H9 (cell line): ENCODE measurements around the gene ORMDL1. TPM values are rescaled to one million over a fixed set of nuclear protein-coding genes. Genes with fewer than 3 reads are reported as not detected.
A peak's percentile ranks its signal among the peaks of the same experiment; 100 is the strongest.

ENCODE experiments used
- DNase-seq: peaks from one replicate; pipeline ENCODE4 v3.0.0-alpha.2; 2017
- H2AFZ ChIP-seq: one replicate; pipeline ENCODE4 v1.6.1; 2013; ENCODE audit warnings: mild to moderate bottlenecking, low read length, control low read depth, moderate library complexity
- H2AK5ac ChIP-seq: 2 replicates; pipeline ENCODE4 v1.6.1; 2013; ENCODE audit warnings: low read length, control low read depth, mixed read lengths; ENCODE audit not compliant: insufficient read length
- H2BK120ac ChIP-seq: one replicate; pipeline ENCODE4 v1.6.1; 2013; ENCODE audit warnings: low read depth, mild to moderate bottlenecking, low read length, control low read depth, inconsistent platforms; ENCODE audit not compliant: poor library complexity, severe bottlenecking
- H2BK12ac ChIP-seq: 2 replicates; pipeline ENCODE4 v1.6.1; 2013; ENCODE audit warnings: low read length, control low read depth, mixed read lengths, low read depth; ENCODE audit not compliant: insufficient read length
- H2BK15ac ChIP-seq: 2 replicates; pipeline ENCODE4 v1.6.1; 2013; ENCODE audit warnings: low read depth, low read length, control low read depth
- H2BK20ac ChIP-seq: one replicate; pipeline ENCODE4 v1.6.1; 2013; ENCODE audit warnings: low read depth, mild to moderate bottlenecking, low read length, control low read depth, inconsistent platforms; ENCODE audit not compliant: poor library complexity, severe bottlenecking
- H2BK5ac ChIP-seq: 2 replicates; pipeline ENCODE4 v1.6.1; 2013; ENCODE audit warnings: low read length, control low read depth, mixed read lengths; ENCODE audit not compliant: insufficient read length
- H3K14ac ChIP-seq: 2 replicates; pipeline ENCODE4 v1.6.1; 2013; ENCODE audit warnings: low read length, control low read depth; ENCODE audit not compliant: insufficient read depth
- H3K18ac ChIP-seq: 2 replicates; pipeline ENCODE4 v1.6.1; 2013; ENCODE audit warnings: low read depth, mild to moderate bottlenecking, mixed read lengths, low read length, control low read depth; ENCODE audit not compliant: insufficient read length
- H3K23ac ChIP-seq: 2 replicates; pipeline ENCODE4 v1.6.1; 2013; ENCODE audit warnings: low read length, control low read depth, mixed read lengths, low read depth; ENCODE audit not compliant: insufficient read length
- H3K23me2 ChIP-seq: 2 replicates; pipeline ENCODE4 v1.6.1; 2013; ENCODE audit warnings: low read depth, mild to moderate bottlenecking, mixed read lengths, low read length, control low read depth; ENCODE audit not compliant: insufficient read length, poor library complexity, severe bottlenecking
- H3K27ac ChIP-seq: 2 replicates; pipeline ENCODE4 v1.5.1; 2013; ENCODE audit warnings: low read length, control low read depth, mixed read lengths, low read depth; ENCODE audit not compliant: insufficient read length
- H3K27me3 ChIP-seq: 2 replicates; pipeline ENCODE4 v1.6.1; 2013; ENCODE audit warnings: low read length, control low read depth, inconsistent platforms; ENCODE audit not compliant: insufficient read depth
- H3K4ac ChIP-seq: 2 replicates; pipeline ENCODE4 v1.6.1; 2013; ENCODE audit warnings: low read depth, mild to moderate bottlenecking, control low read depth, inconsistent platforms, low read length, moderate library complexity
- H3K4me1 ChIP-seq: 2 replicates; pipeline ENCODE4 v1.6.1; 2013; ENCODE audit warnings: low read length, control low read depth, inconsistent platforms; ENCODE audit not compliant: insufficient read depth
- H3K4me2 ChIP-seq: 2 replicates; pipeline ENCODE4 v1.6.1; 2013; ENCODE audit warnings: low read length, control low read depth, mixed read lengths; ENCODE audit not compliant: insufficient read length, insufficient read depth
- H3K56ac ChIP-seq: 2 replicates; pipeline ENCODE4 v1.6.1; 2013; ENCODE audit warnings: low read depth, mild to moderate bottlenecking, mixed read lengths, low read length, control low read depth; ENCODE audit not compliant: insufficient read length
- H3K79me1 ChIP-seq: 2 replicates; pipeline ENCODE4 v1.6.1; 2013; ENCODE audit warnings: low read depth, mild to moderate bottlenecking, moderate library complexity, low read length, control low read depth, inconsistent platforms; ENCODE audit not compliant: insufficient read depth, poor library complexity, severe bottlenecking
- H3K79me2 ChIP-seq: 2 replicates; pipeline ENCODE4 v1.6.1; 2013; ENCODE audit warnings: low read length, control low read depth, inconsistent platforms; ENCODE audit not compliant: insufficient read depth
- H3K9ac ChIP-seq: 2 replicates; pipeline ENCODE4 v1.6.1; 2013; ENCODE audit warnings: low read length, control low read depth, mixed read lengths; ENCODE audit not compliant: insufficient read length; ENCODE audit errors: extremely low read depth
- H3K9me3 ChIP-seq: one replicate; pipeline ENCODE4 v1.6.1; 2013; ENCODE audit warnings: low read depth, low read length, inconsistent platforms; ENCODE audit not compliant: control insufficient read depth
- H3T11ph ChIP-seq: one replicate; pipeline ENCODE4 v1.6.1; 2013; ENCODE audit warnings: mild to moderate bottlenecking, low read length, control low read depth, inconsistent platforms
- H4K20me1 ChIP-seq: one replicate; pipeline ENCODE4 v1.6.1; 2013; ENCODE audit not compliant: control insufficient read depth, insufficient read length, insufficient read depth
- H4K5ac ChIP-seq: 2 replicates; pipeline ENCODE4 v1.6.1; 2013; ENCODE audit warnings: low read depth, mild to moderate bottlenecking, mixed read lengths, low read length, control low read depth; ENCODE audit not compliant: insufficient read length
- H4K8ac ChIP-seq: replicated peaks from 2 replicates; pipeline ENCODE4 v1.6.1; 2013; ENCODE audit warnings: low read length, control low read depth, mixed read lengths, low read depth; ENCODE audit not compliant: insufficient read length
- H4K91ac ChIP-seq: 2 replicates; pipeline ENCODE4 v1.6.1; 2013; ENCODE audit warnings: low read depth, mild to moderate bottlenecking, moderate library complexity, mixed read lengths, low read length, control low read depth; ENCODE audit not compliant: insufficient read length
- H3K27ac Mint-ChIP-seq, 3 experiments: 2 replicates in 2 of 3; 3 replicates in 1 of 3; pipeline ENCODE4 v1.8.0; 2020 to 2021; ENCODE audit warnings: mixed read lengths in 3 of 3, mild to moderate bottlenecking in 1 of 3, moderate library complexity in 1 of 3
- H3K27me3 Mint-ChIP-seq: 2 replicates; pipeline ENCODE4 v1.8.0; 2021; ENCODE audit warnings: low read depth, mild to moderate bottlenecking, moderate library complexity, mixed read lengths
- H3K36me3 Mint-ChIP-seq, 3 experiments: 2 replicates in 2 of 3; 3 replicates in 1 of 3; pipeline ENCODE4 v1.8.0; 2020 to 2021; ENCODE audit warnings: low read depth in 3 of 3, mixed read lengths in 3 of 3; ENCODE audit not compliant: insufficient read depth in 1 of 3
- H3K4me1 Mint-ChIP-seq, 2 experiments: 2 replicates each; pipeline ENCODE4 v1.8.0; 2020; ENCODE audit warnings: mixed read lengths in 2 of 2
- H3K4me3 Mint-ChIP-seq, 2 experiments: 2 replicates in 1 of 2; 3 replicates in 1 of 2; pipeline ENCODE4 v1.8.0; 2020 to 2021; ENCODE audit warnings: mild to moderate bottlenecking in 2 of 2, mixed read lengths in 2 of 2, moderate library complexity in 1 of 2
- H3K9me3 Mint-ChIP-seq, 2 experiments: 2 replicates in 1 of 2; 3 replicates in 1 of 2; pipeline ENCODE4 v1.8.0; 2020; ENCODE audit warnings: mild to moderate bottlenecking in 2 of 2, mixed read lengths in 2 of 2, moderate library complexity in 1 of 2
- CTCF ChIP-seq: fragments of 200-600 bp; sonication (generic); conservative IDR thresholded peaks from 3 replicates; pipeline ENCODE4 v1.8.0; 2021; ENCODE audit warnings: antibody characterized with exemption, mild to moderate bottlenecking
- WGBS: extraction: QIAGEN DNeasy Blood & Tissue Kit; methylation state at CpG from one replicate; pipeline ENCODE4 v1.1.7; 2013; ENCODE audit warnings: missing lambda C conversion rate, low lambda C conversion rate, mixed read lengths; ENCODE audit not compliant: insufficient read length; ENCODE audit errors: extremely low coverage; 5-methylcytosine and 5-hydroxymethylcytosine counted together
- total RNA-seq: library from RNA; stranded (reverse); gene quantifications from 2 replicates; pipeline ENCODE4 v1.2.1, GENCODE V29; 2021

The ORMDL1 gene
- total RNA-seq, 1 experiment from 2014 or later = 59.7 TPM

DNA sequence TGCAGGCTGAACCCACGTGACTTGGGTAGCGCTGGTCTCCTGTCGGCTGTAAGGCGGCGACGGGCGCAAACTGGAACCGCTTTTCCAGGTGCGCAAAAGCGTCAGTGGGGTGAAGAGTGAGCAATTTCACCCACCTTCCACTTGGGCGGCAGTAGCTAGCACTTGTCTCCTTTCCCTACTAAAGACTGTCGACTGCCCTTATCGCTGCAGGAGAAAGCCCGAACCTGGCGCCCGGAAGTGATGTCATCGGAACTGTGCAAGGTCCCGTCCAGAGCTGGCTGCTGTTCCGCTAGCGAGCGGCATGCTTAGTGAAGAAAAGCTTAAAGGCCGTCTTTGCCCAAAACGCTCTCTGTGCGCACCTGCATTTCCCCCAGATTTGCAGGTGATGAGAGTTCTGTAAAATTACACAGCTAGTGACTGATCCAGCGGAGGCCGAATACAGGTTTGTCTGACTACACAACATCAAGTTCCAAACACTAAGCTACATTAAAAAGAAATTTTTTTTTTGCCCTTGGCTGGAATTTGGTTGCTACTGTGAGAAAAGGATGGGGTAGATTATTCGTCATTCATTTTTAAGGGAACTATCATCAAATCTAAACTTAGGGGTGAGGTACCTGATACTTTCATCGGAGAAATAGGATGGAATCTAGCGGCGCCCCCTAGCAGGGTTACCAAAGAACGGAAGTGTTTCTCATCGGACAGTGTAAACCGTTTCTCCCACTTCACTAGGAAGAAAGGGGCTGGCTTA, 21.4 kb downstream of the ORMDL1 start, which contains the start of gene OSGEPL1:
TSS of gene OSGEPL1 (minus strand) at position 242 of the 748 bp plus-strand sequence. CDS start 1,152 bp downstream, outside the sequence.
- Mint-ChIP-seq H3K9me3 (no peaks in the 10 kb centered on the region), H3K36me3 (peaks cover 7 to 14% (median 8%) of the 10 kb centered on the region in 3 experiments; a peak in 6 of 7 replicates), H3K4me1 (peaks cover 4% of the 10 kb centered on the region in 2 experiments; a peak in 3 of 4 replicates), H3K27me3 (no peaks in the 10 kb centered on the region), H3K27ac (peak within 1 kb of the TSS; percentile 97 to 99 (median 99)), H3K4me3 (peak within 1 kb of the TSS; percentile 93 to 96)
- H2BK120ac ChIP-seq = no peak within 1 kb of the TSS
- no peak within 1 kb of the TSS for H3K56ac ChIP-seq
- no CpG with 5 or more reads among the region's 33 CpGs for WGBS
- H2BK15ac ChIP-seq = no peak within 1 kb of the TSS
- H4K5ac ChIP-seq = no peak within 1 kb of the TSS
- H2AK5ac ChIP-seq = no peak within 1 kb of the TSS
- no peak within 1 kb of the TSS for H4K91ac ChIP-seq
- peak; percentile 95 for DNase-seq
- peaks cover 5% of the 10 kb centered on the region for H3K23me2 ChIP-seq
- H4K8ac ChIP-seq = peak within 1 kb of the TSS; percentile 36
- H4K20me1 ChIP-seq = no peaks in the 10 kb centered on the region
- no peaks in the 10 kb centered on the region for H3K27me3 ChIP-seq
- H3K23ac ChIP-seq = no peak within 1 kb of the TSS
- no peaks in the 10 kb centered on the region for H3K79me1 ChIP-seq
- H3K79me2 ChIP-seq = no peaks in the 10 kb centered on the region
- H3K27ac ChIP-seq = peak within 1 kb of the TSS; percentile 77
- H3K18ac ChIP-seq = peak within 1 kb of the TSS; percentile 80
- no peak within 1 kb of the TSS for H2BK5ac ChIP-seq
- no peak within 1 kb of the TSS for H2BK20ac ChIP-seq
- no peaks in the 10 kb centered on the region for H3K4me1 ChIP-seq
- peak within 1 kb of the TSS; percentile 86 for H2AFZ ChIP-seq
- peak within 1 kb of the TSS; percentile 72; the same call in 1 of the 2 replicates for H3K14ac ChIP-seq
- TF ChIP-seq CTCF = peak; percentile 60
- no peak within 1 kb of the TSS for H3T11ph ChIP-seq
- peak within 1 kb of the TSS; percentile 95 for H3K9ac ChIP-seq
- H3K4me2 ChIP-seq = peak within 1 kb of the TSS; percentile 64
- H2BK12ac ChIP-seq = no peak within 1 kb of the TSS
- H3K9me3 ChIP-seq = no peaks in the 10 kb centered on the region
- no peak within 1 kb of the TSS; the same call in 1 of the 2 replicates for H3K4ac ChIP-seq
